HG03469 (cell line): ENCODE data around the gene TENM4.
"Not testable (repeated sequence)": the region's sequence is repeated elsewhere in the genome, so short reads cannot be mapped to it uniquely, and the experiment has no call there.

Experiments used
- ATAC-seq: cut with Tn5 transposase; IDR thresholded peaks from one replicate; pipeline ENCODE4 v1.9.1; 2021; ENCODE audit warnings: mild to moderate bottlenecking, moderate library complexity, moderate number of reproducible peaks; ENCODE audit not compliant: unreplicated experiment

The TENM4 gene

GRCh38 chr11:79190553-79190952, 250.3 kb downstream of the TENM4 start:
- ATAC-seq = not testable (repeated sequence)

- no peak for ATAC-seq
Observed at GRCh38 chr11:79189601-79190000, 251.2 kb downstream of the TENM4 start.

GRCh38 chr11:79189055-79189454, 251.8 kb downstream of the TENM4 start:
- no peak for ATAC-seq

GRCh38 chr11:79186669-79187068, 254.2 kb downstream of the TENM4 start:
- no peak for ATAC-seq

- ATAC-seq = no peak
Observed at GRCh38 chr11:79185351-79185750, 255.5 kb downstream of the TENM4 start.

- no peak for ATAC-seq
Observed at GRCh38 chr11:79184285-79184684, 256.5 kb downstream of the TENM4 start.

- ATAC-seq = no peak
Observed at GRCh38 chr11:79182794-79183193, 258.0 kb downstream of the TENM4 start.

GRCh38 chr11:79179087-79179486, 261.7 kb downstream of the TENM4 start:
- no peak for ATAC-seq

GRCh38 chr11:79174045-79175008, 266.5 kb downstream of the TENM4 start:
- no peak for ATAC-seq

- ATAC-seq = no peak
Observed at GRCh38 chr11:79173615-79174014, 267.2 kb downstream of the TENM4 start.

- ATAC-seq = no peak
Observed at GRCh38 chr11:79170321-79170720, 270.5 kb downstream of the TENM4 start.

- no peak for ATAC-seq
Observed at GRCh38 chr11:79168530-79169110, 272.2 kb downstream of the TENM4 start.

GRCh38 chr11:79167510-79168188, 273.2 kb downstream of the TENM4 start:
- no peak for ATAC-seq

- ATAC-seq = no peak
Observed at GRCh38 chr11:79165908-79166307, 274.9 kb downstream of the TENM4 start.

- ATAC-seq = no peak
Observed at GRCh38 chr11:79160791-79161403, 279.9 kb downstream of the TENM4 start.

- no peak for ATAC-seq
Observed at GRCh38 chr11:79159657-79160450, 281.0 kb downstream of the TENM4 start.

GRCh38 chr11:79157738-79158137, 283.1 kb downstream of the TENM4 start:
- no peak for ATAC-seq

GRCh38 chr11:79156031-79156430, 284.8 kb downstream of the TENM4 start:
- ATAC-seq = no peak

GRCh38 chr11:79155237-79155636, 285.6 kb downstream of the TENM4 start:
- no peak for ATAC-seq

- no peak for ATAC-seq
Observed at GRCh38 chr11:79152511-79152910, 288.3 kb downstream of the TENM4 start.
